Ovary (tissue), 3 donors: ENCODE data around the gene TACR2.

Experiments used
- CTCF ChIP-seq, 3 donors: fragments of 450-650 bp in 2 of 3; fragments of 200-600 bp in 1 of 3; IDR thresholded peaks; one replicate each; pipeline versions ENCODE4 v1.5.1 to v1.8.0; 2016 to 2022; ENCODE audit warnings: antibody characterized with exemption in 3 of 3, mild to moderate bottlenecking in 1 of 3
- EP300 ChIP-seq: sonication (generic); formaldehyde crosslinking; IDR thresholded peaks from one replicate; pipeline ENCODE4 v1.6.1; 2017; ENCODE audit warnings: antibody characterized with exemption
- POLR2A ChIP-seq: fragments of 450-650 bp; IDR thresholded peaks from one replicate; pipeline ENCODE4 v1.6.1; 2017; ENCODE audit warnings: antibody characterized with exemption, mild to moderate bottlenecking, moderate library complexity
- donor health status: DM: no; HTN: no; CAD: no.

DNA sequence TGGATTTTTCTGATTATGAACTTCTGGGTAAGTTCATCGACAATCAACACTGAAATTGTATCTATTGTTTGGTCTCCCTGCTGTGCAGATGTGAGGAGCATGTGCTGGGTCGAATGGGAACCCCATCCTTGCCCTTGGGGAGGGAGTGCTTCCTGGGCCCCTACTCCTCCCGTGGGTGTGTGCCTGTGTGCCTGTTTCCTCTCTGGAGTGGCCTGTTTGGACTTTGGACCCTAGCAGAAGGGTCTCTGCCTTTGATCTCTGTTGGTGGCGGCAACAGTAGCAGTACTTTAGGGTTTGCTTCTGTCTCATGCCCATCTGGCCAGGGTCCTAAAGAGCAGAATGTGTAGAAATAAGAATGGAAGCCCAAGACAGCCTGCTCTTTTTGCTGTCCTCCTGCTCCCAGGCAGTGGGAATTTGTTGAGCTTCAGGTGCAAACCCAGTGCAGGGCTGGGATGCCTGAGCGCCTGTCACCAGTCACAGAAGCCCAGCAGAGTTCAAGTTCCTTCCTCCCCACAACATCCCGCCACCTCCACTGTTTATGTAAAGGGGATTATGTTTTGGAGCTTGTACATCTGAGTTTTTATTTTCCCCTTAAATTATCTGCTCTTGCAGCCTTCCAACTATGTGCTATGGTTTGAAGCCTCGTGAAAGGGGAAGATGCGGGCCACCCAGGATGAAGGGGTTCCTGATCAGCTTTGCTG, 1.5 kb upstream of the TACR2 start:
- TF ChIP-seq POLR2A (no peak), CTCF (IDR thresholded peaks at IDR 0.05) (no peak), EP300 (no peak)
